ENCODE data around the gene HOXD10.

Gene HOXD10

GRCh38 chr2:176082824-176083751 is 33.5 kb upstream of the HOXD10 start:
- no peak for DNase-seq (ENCODE audit: low read depth in 2 of 2)

DNA sequence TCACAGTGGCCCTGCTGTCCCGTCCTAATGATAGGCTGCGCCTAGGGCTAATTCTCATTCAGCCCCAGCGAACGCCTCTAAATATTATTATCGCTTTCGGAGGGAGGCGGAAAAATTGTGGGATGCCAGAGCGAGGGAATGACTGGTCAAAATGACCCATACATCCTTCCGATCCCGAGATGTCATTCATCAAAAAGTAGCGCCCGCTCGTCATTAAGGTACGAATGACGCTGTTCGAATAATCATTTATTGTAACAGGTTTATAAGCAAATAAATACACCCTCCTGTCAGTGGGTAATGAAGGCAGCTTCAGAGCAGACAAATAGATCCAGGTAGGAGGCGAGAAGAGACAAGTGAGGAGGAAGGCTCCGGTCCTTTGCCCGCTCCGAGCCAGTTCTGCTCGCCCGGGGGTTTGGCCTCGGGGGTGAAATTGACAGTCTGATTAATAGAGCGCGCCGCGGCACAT is 32.7 kb upstream of the HOXD10 start, which contains the start of gene EVX2:
EVX2 (minus strand) TSS at position 167 of the 466 bp plus-strand sequence. CDS start 186 bp downstream, outside the sequence.
- no peak for DNase-seq (ENCODE audit: low read depth in 2 of 2)

DNA sequence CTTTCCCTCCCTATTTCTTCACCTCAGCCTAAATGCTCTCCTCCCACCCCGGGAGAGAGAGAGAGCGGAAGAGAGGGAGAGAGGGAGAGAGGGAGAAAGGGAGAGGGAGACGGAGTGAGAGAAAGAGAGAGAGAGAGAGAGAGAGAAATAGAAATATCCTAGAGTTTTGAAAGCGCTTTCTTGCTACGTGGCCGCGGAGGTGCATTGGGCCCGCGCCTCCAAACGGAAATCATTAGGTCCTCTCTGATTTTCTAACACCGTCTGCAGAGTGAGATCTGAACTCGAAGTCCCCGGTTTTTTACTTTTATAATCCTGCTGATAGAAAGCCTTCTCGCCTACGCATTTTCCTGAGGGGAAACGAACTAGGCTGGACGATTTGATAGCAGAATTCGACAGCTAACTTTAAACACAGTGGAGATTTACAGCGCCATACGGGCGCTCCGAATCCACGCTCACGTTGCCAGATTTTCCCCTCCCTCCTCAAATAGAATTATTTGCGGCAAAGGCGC is 31.9 kb upstream of the HOXD10 start:
- no peak for DNase-seq (ENCODE audit: low read depth in 2 of 2)

DNA sequence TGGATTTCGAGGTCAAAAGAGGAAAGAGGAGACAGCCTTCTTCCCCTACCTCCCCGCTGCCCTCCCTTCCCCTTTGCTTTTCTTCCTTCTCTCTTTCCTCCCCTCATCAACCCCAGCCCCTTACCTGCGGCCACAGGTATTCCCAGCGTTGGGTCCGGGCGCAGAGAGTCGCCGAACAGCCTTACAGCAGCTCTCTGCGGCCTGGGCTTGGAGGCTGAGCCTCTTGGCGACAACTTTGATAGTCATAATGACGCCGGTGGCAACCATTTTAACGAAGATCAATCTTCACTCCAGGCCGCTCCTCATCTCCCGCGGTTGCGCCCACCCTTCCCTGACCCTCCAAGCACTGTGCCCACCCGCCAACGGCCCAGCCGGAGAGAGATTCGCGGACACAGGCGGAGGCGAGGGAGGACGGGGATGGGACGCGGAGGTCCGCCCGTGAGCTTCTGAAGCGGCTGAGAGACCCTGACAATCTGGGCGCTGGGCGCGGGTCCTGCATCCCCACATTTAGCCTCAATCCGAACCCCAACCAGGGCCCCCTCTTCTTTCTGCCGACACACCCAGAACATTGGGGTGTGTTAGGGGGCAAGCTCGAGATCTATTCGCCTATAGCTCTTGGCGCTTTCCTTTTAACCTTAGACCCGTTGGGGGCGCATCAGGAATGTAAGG is 31.3 kb upstream of the HOXD10 start:
- DNase-seq (ENCODE audit: low read depth in 2 of 2), result no peak

DNA sequence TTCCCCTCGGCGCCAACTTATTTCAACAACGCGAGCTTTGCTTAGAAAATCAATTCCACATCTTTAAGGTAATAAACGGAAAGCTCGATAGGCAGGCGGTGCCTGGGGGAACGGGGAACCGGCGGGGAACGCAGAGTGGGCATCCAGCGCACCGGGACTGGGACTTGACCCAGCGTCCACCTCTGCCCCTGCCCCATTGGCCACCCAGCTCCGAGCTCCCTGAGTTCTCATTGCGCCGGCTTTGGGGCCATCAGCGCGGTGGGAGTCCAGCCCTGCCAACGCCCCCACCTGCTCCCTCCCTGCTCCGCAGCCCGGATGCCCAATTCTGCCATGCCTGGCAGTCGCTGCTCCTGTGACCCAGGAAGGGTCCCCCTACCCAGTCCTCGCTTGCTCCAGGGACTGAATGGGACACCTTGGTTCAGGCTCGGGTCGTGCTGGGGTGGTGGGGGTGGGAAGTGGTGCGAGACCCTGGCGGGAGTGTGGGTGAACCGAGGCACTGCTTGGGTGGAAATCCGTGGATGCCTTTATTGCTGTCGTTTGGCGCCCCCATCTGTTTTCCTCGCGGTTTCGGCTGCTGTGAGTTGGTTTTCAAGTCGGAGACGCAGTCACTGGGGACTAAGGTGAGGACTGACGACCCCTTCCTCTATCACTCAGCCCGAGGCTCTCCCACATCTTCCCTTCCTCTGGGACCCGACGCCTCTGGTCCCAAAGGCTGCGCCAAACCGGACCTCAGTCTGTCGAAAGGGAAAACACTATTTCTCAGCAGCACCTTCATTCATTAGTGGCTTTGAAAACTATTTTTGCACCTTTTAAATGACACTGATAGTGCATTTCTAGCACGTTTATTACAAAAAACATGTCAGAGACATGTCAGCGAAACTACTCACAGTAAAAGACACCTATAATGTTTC is 30.5 kb upstream of the HOXD10 start:
- DNase-seq (ENCODE audit: low read depth in 2 of 2), result no peak

- DNase-seq (ENCODE audit: low read depth in 2 of 2), result no peak
Measured at GRCh38 chr2:176087330-176088047, 29.1 kb upstream of the HOXD10 start.

GRCh38 chr2:176088048-176088936 is 28.3 kb upstream of the HOXD10 start:
- DNase-seq (ENCODE audit: low read depth in 2 of 2), result no peak

DNA sequence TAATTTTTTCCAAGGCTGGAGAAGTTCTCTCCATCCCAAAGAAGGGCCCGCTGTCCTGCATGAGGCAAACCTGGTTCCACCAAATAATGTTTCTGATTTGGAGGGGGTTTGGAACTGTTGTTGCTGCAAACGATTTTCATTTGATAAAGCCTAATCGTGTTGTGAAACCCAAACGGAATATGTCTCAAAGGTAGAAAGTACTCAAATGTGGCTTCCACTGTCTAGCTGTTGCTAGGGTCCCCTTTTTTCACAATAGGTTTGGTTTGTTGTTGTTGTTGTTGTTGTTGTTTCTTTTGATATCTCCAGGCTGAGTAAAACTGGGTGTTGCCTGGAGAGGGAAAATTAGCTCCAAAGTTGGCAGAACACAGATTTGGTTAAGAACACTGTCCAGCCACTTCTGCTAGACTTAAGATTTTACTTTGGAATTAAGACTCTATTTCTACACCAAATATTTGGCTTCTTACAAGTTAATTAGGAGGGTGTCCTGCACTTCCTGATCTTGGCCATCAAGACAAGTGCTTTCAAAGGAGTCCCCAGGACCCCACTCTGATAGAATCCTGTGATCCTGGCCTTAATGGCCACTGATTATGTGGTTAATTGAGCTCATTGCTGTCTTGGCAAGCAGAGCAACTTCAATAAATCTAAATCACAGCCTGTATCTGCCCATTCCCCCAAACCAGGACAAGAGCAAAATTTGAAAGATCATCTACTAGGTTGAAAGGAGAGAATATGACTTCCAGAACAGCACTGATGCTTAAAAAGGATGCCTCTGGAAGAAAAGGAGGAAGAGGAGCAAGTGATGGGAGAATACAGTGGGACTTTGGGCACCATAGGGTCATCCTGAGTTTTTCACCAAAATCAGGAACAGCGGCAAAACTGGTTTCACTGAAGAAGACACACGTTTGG is 27.4 kb upstream of the HOXD10 start:
- DNase-seq (ENCODE audit: low read depth in 2 of 2), result no peak

GRCh38 chr2:176089843-176090395 is 26.7 kb upstream of the HOXD10 start:
- no peak for DNase-seq (ENCODE audit: low read depth in 2 of 2)

- no peak for DNase-seq (ENCODE audit: low read depth in 2 of 2)
Measured at GRCh38 chr2:176090862-176091261, 25.7 kb upstream of the HOXD10 start.

DNA sequence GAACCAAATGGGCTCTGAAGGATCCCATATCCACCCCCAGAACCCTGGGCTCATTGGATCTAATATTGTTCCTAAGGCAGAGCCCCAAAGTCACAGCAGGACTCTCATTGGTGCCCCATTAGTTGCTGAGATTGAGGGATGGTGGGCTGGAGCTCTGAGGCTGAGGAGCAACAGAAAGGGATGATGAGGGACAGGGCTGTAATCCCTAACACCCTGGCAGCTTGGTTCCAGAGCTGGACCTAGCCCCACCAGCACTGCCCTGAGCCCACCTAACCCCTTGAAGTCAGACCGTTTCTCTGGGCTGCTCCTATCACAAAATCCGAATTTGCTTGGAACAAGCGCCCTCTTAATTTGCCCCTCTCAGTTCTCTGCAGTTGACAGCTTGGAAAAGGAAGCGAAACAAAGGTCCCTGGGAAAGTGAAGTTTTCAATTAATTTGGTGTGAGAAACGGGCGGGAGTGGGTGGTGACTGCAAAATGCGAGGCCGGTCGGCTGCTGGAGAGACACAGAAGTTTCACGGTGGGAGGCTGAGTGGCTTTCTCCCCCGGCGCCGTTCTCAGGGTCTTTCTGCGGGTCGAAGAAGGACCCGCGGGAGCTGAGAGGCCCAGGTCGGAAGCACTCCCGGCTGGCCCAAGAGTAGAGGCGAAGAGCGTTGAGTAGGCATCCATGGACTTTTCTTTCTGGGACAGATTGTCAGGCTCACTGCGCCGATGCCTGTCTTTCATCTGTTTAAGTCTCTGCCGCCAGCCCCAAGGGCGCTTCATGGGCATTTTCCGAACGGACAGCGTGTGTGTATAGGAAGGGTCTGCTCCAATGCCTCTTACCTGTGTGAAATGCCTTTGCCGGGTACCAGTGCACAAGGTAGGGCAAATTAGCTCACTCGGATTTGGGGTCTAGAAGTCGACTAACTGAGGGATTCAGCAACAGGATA is 25.0 kb upstream of the HOXD10 start:
- DNase-seq (ENCODE audit: low read depth in 2 of 2), result no peak

DNA sequence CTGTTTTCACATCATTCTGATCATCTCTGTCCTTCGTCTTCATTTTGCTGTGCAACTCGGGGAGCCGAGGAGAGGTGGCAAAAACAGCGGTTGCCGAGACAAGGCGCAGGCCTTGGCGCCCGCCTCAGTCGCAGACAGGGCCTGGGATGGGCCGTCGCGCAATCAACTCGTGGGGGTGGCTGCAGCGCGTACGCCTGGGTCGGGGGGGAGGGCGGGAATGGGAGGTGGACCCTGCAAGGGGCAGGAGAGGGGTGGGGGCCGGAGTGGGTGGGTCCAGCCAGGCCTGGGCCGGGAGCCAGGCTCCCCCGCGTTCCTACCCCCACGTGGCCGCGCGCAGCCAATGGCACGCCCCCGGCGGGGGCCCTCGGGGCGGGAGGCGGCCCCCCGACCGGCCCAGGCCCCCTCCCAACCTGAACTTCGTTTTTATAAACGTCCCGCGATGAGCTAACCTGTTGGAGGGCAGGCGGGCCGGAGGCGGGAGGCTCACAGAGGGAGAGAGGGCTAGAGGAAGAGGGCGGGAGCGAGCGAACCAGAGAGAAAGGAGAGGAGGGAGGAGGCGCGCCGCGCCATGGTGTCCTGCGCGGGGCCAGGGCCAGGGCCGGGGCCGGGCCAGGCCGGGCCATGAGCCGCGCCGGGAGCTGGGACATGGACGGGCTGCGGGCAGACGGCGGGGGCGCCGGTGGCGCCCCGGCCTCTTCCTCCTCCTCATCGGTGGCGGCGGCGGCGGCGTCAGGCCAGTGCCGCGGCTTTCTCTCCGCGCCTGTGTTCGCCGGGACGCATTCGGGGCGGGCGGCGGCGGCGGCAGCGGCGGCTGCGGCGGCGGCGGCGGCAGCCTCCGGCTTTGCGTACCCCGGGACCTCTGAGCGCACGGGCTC is 24.1 kb upstream of the HOXD10 start, which contains the start of gene HOXD13:
HOXD13 (plus strand) TSS at position 452 of the 875 bp plus-strand sequence; CDS start at position 622, 170 bp downstream.
- no peak for DNase-seq (ENCODE audit: low read depth in 2 of 2)

GRCh38 chr2:176093145-176093897 is 23.3 kb upstream of the HOXD10 start:
- no peak for DNase-seq (ENCODE audit: low read depth in 2 of 2)

- no peak for DNase-seq (ENCODE audit: low read depth in 2 of 2)
Measured at GRCh38 chr2:176093898-176094249, 22.7 kb upstream of the HOXD10 start.

DNA sequence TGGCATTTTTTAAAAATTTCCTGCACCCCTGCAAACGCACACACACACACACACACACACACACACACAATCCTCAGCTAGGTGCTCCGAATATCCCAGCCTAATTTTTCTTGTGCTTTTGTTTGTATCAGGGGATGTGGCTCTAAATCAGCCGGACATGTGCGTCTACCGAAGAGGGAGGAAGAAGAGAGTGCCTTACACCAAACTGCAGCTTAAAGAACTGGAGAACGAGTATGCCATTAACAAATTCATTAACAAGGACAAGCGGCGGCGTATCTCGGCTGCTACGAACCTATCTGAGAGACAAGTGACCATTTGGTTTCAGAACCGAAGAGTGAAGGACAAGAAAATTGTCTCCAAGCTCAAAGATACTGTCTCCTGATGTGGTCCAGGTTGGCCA is 22.2 kb upstream of the HOXD10 start:
- DNase-seq (ENCODE audit: low read depth in 2 of 2), result no peak

DNA sequence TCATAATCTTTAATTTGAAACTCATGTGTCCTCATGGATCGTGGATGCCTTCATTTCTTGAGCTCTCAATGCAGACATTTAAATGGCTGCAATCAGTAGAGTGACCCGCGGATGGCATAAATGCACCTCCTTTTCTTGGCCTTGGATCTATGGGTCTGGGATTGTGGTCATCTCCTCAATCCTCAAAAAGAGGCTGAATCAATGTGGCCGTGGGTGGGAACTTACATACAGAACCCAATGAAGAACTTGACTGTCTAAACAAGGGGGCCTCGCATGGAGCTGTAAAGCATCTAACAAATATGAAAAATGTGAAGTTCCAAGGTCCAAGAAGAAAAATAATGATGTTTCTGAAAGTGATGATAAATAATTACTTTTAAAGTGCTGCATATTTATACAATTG is 21.2 kb upstream of the HOXD10 start:
- no peak for DNase-seq (ENCODE audit: low read depth in 2 of 2)

Measured in activated CD4-positive, alpha-beta T cell treated with anti-CD3 and anti-CD28 coated beads for 24 hours (primary cell).